Sigmoid colon (tissue), 4 donors: ENCODE data around the gene SCARB1.
A peak's percentile ranks its signal among the peaks of the same experiment; 100 is the strongest.
"Not testable (repeated sequence)": the region's sequence is repeated elsewhere in the genome, so short reads cannot be mapped to it uniquely, and the experiment has no call there.

Experiments used
- POLR2AphosphoS5 ChIP-seq, 4 donors: sonication (generic); formaldehyde crosslinking; IDR thresholded peaks; one replicate each; pipeline ENCODE4 v1.6.1; 2017; ENCODE audit warnings: antibody characterized with exemption in 4 of 4
- TF ChIP-seq, protein P1 (sequence below), 4 experiments: fragments of 450-650 bp in 3 of 4; fragments of 200-600 bp in 1 of 4; IDR thresholded peaks; one replicate each; pipeline ENCODE4 v1.5.1; 2016 to 2019; ENCODE audit warnings: antibody characterized with exemption in 4 of 4, mild to moderate bottlenecking in 3 of 4, moderate library complexity in 2 of 4

- TF ChIP-seq POLR2AphosphoS5 (IDR thresholded peaks at IDR 0.05), result peak; percentile 31 to 76 (median 55)
- TF ChIP-seq, protein P1, sequence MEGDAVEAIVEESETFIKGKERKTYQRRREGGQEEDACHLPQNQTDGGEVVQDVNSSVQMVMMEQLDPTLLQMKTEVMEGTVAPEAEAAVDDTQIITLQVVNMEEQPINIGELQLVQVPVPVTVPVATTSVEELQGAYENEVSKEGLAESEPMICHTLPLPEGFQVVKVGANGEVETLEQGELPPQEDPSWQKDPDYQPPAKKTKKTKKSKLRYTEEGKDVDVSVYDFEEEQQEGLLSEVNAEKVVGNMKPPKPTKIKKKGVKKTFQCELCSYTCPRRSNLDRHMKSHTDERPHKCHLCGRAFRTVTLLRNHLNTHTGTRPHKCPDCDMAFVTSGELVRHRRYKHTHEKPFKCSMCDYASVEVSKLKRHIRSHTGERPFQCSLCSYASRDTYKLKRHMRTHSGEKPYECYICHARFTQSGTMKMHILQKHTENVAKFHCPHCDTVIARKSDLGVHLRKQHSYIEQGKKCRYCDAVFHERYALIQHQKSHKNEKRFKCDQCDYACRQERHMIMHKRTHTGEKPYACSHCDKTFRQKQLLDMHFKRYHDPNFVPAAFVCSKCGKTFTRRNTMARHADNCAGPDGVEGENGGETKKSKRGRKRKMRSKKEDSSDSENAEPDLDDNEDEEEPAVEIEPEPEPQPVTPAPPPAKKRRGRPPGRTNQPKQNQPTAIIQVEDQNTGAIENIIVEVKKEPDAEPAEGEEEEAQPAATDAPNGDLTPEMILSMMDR (IDR thresholded peaks at IDR 0.05), result not testable (repeated sequence)
Measured at GRCh38 chr12:124912529-124913287, 49.0 kb upstream of the SCARB1 start.
